Hepatocyte (in vitro differentiated cells): Measurements from ENCODE around the gene F2R.

ENCODE experiments used
- EZH2phosphoT487 ChIP-seq: fragments of 200-600 bp; sonication (generic); IDR thresholded peaks from one replicate; pipeline ENCODE4 v1.6.1; 2018; ENCODE audit warnings: antibody characterized with exemption, mild to moderate bottlenecking, low read depth, moderate library complexity; ENCODE audit not compliant: unreplicated experiment, severe bottlenecking
- TF ChIP-seq, protein P1 (sequence below): fragments of 200-600 bp; sonication (generic); IDR thresholded peaks from 2 replicates; pipeline ENCODE4 v1.5.1; 2016; ENCODE audit warnings: antibody characterized with exemption, mild to moderate bottlenecking; ENCODE audit not compliant: poor library complexity

- TF ChIP-seq, protein P1, sequence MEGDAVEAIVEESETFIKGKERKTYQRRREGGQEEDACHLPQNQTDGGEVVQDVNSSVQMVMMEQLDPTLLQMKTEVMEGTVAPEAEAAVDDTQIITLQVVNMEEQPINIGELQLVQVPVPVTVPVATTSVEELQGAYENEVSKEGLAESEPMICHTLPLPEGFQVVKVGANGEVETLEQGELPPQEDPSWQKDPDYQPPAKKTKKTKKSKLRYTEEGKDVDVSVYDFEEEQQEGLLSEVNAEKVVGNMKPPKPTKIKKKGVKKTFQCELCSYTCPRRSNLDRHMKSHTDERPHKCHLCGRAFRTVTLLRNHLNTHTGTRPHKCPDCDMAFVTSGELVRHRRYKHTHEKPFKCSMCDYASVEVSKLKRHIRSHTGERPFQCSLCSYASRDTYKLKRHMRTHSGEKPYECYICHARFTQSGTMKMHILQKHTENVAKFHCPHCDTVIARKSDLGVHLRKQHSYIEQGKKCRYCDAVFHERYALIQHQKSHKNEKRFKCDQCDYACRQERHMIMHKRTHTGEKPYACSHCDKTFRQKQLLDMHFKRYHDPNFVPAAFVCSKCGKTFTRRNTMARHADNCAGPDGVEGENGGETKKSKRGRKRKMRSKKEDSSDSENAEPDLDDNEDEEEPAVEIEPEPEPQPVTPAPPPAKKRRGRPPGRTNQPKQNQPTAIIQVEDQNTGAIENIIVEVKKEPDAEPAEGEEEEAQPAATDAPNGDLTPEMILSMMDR, result no peak
- TF ChIP-seq EZH2phosphoT487, result no peak
Measured at GRCh38 chr5:76682387-76682786, 33.5 kb upstream of the F2R start.
